Fibroblast of skin of left quadriceps (primary cell): ENCODE measurements around the gene KCNJ9.
"Not testable (repeated sequence)": the region's sequence is repeated elsewhere in the genome, so short reads cannot be mapped to it uniquely, and the experiment has no call there.

ENCODE experiments used
- DNase-seq, 2 experiments: peaks; one replicate each; pipeline ENCODE4 v3.0.0-alpha.2; 2013; ENCODE audit warnings: low read depth in 2 of 2

Gene KCNJ9

DNA sequence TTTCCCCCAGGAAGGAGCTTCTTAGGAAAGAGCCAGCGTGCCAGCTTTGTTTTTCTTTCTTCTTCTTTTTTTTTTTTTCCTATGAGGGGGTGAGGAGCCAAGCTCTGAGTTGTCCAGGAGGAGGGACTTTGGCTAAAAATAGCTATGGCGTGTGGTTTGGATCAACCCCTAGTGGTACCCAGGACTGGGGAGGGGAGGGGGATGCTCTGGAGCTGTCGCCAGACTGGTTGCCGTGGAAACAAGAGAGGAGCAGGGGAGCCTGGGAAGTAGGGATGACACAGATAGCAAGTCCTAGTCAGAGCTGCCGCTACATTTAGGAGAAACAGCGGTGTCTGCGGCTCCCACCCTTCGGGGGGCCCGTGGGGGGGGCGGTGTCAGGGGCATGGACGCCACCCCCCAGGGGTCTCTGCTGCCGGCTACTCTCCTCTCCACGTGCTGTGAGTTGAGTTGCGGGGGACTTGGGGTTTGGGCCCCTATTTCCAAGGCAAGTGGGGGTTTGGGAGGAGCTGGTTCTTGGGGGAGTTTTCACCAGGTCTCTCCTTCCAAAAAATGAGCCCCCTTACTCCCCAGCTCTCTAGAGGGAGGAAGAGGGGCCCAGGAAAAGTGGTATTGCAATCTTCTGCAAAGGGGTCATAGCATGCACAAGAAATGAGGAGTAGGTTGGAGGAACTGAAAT, at the start of gene KCNJ9:
TSS of gene KCNJ9 (plus strand) at position 278 of the 676 bp plus-strand sequence. CDS start 2,493 bp downstream, outside the sequence.
- DNase-seq = no peak

GRCh38 chr1:160032165-160032820, 49.0 kb upstream of the KCNJ9 start:
- no peak for DNase-seq

DNA sequence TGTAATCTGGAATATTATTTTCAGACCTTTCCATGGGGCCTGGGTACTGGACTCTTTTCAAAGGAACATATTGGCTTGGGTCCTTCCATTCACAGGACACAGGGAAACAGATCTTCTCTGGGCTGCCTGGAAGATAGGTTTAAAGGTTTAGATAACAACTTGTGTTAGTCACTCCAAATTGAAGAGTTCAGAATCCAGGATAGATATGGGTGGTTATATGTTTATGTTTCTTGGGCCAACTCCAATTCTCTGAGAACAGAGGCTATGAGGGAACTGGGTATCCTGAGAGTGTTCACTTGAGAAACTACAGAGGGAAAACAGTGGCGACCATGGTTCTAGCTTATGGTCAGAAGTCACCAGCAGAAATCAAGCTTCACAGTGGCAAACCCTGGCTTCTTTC, 40.9 kb upstream of the KCNJ9 start:
- DNase-seq = no peak

DNA sequence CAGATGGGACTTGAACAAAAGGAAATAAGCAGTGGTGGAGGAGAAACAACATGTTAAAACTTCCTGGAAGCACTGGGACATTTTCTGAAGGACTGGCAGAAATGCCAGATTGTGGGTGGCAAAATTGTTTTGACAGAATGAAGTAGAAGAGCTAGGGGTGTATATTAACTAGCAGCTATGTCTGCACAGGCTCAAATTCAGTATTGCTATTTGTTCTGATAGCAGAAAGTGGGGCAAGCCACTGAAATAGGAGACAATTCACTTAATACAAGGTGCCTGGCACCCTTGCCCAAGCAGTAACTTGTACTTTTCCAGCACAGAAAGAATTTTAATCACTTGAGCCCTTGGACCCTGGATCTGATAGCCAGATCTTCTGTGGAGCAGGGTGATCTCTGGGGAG, 37.8 kb upstream of the KCNJ9 start:
- DNase-seq = no peak

- no peak for DNase-seq
Measured at GRCh38 chr1:160045653-160046052, 35.7 kb upstream of the KCNJ9 start.

GRCh38 chr1:160046494-160047110, 34.7 kb upstream of the KCNJ9 start:
- DNase-seq = peak in 1 of 2 experiments; percentile 3

DNA sequence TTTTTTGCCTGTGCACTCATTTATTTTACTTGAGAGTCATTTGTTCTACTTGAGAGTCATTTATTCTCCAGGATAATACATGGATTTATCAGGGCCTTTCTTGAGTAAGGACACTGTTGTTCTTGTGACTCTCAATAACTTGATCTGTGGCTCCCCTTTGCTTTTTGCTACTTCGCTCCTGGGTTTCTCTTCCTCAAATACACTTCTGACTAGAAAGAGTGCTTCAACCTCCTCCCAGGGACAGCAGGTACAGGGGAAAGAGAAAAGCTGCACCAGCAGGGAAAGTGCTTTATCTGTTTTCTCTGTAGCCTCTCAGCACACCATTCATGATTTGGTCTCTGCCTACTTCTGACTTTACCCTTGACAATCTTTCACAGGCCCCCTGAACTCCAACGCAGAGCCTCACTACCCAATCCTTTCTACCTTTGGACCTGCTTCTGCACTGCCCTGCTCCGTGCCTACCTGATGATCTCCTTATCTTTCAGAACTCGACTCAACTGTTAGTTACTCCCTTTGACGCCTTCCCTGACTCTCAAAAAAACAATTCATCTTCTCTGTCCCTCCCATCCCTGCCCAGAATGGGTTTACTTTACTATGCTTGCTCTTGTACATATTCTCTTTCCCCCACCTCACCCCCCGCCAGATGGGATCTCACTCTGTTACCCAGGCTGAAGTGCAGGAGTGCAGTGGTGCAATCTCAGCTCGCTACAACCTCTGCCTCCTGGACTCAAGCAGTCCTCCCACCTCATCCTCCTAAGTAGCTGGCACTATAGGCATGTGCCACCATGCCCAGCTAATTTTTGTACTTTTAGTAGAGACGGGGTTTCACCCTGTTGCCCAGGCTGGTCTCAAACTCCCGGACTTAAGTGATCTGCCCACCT, 34.0 kb upstream of the KCNJ9 start:
- no peak for DNase-seq

GRCh38 chr1:160048335-160048734, 33.0 kb upstream of the KCNJ9 start:
- DNase-seq = no peak

DNA sequence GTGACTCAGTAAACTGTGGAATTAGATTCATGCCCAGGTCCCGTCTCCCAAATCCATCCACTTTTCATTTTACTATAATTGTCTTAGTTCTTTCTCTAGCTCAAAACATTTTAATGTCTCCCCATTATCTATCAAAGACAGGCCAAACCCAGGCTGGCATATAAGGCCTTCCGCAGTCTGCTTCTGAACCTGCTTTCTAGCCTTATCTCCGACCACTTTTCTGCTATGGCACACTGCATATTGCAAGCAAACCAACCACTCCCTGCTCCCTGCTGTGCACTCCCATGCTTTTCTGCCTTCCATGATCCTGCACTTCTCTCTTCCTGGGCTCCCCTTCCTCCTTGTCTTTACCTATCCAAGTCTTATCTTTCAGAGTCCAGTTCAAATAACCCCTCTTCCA, 32.2 kb upstream of the KCNJ9 start:
- no peak for DNase-seq

DNA sequence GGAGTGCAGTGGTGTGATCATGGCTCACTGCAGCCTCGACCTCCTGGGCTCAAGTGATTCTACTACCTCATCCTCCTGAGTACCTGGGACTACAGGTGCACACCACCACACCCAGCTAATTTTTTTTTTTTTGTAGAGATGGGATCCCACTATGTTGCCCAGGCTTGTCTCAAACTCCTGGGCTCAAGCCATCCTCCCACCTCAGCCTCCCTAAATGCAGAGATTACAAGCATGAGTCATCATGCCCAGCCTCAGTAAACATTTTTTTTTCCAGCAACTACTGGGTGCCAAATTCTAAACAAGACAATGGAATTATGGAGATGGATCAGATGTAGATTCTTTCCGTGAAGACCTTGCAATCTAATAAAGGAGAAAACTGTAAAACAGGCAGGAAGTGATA, 31.2 kb upstream of the KCNJ9 start:
- not testable (repeated sequence) for DNase-seq

- no peak for DNase-seq
Measured at GRCh38 chr1:160050619-160051018, 30.7 kb upstream of the KCNJ9 start.

DNA sequence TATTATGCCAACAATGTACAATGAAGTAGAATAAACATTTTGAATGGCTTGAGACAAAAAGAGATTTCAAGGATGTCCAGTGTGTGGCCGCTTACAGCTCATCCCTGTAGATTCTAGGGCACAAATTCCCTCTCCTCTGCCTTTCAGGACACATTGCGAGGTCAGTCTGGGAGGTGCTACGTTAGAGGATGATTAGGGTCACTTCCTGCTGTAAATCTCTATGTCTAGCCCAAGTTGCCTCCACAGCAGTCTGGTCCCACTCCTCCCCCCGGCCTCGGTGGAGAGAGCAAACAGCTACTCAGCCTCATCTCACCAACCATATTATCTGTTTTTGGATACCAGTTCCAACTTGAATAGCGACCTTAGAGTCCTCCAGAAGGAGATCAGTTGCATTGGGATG, 28.4 kb upstream of the KCNJ9 start:
- no peak for DNase-seq

DNA sequence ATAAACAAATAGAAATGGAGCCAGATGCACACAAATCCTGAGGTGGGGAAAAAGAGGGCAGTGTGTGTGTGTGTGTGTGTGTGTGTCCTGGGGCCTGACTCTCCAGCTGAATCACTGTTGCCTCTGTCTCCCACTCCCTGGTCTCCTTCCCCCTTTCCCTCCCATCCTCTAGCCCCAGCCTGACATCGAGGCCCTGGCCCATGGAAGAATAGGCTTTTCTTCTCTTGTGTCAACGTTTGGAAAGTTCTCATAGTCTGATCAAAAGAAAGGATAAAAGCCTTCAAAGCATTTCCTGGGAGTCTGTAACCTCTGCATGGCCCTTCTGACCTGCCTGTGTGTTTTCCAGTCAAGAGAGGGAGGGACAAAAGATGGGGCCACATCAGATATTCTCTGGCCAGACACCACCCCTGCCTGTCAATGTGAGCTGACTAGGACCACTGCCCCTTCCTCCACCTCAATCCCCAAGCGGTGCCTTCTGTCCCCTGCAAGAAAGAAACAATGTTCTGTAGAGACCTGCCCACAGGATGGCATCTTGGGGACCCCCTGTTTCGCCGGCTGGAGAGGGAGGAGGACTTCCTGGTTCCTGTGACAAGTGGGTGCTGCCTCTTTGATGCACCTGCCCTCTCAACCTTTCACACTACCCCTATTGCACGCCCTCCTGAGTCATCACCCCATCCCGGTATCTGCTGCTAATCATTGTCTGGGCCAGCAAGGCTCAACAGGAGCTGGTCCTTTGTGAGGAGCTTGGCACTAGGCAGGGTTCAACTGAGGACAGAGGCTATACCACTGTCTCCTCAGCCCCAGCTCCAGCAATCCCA, 27.6 kb upstream of the KCNJ9 start:
- no peak for DNase-seq

GRCh38 chr1:160056648-160057169, 24.6 kb upstream of the KCNJ9 start:
- DNase-seq = no peak

GRCh38 chr1:160058087-160058486, 23.3 kb upstream of the KCNJ9 start:
- no peak for DNase-seq

GRCh38 chr1:160061369-160062229, 19.7 kb upstream of the KCNJ9 start:
- DNase-seq = no peak

- DNase-seq = no peak
Measured at GRCh38 chr1:160062230-160062532, 19.2 kb upstream of the KCNJ9 start.

DNA sequence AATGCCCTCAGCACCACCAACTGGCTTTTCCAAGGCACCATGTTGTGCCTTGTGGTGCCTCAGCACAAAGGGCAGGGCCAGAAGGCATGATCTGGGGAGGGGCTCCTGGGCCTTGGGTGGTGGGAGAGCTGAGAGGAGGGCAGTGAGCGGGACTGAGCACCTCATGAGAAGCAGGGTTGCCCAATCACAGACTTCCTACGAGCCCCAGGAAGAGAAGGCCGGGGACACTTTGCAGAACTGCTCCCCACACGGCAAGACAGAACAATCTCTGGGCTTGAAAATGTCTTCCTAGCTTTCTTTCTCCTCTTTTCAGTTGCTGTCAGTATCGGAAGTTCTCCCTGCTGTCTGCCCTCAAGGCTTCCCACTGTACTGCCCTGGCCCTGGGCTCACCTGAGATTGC, 18.2 kb upstream of the KCNJ9 start:
- DNase-seq = no peak

GRCh38 chr1:160064164-160064563, 17.2 kb upstream of the KCNJ9 start:
- DNase-seq = no peak

- no peak for DNase-seq
Measured at GRCh38 chr1:160064746-160065145, 16.6 kb upstream of the KCNJ9 start.
